GM23248 (cell line): ENCODE results near the gene INTS7. TPM values are rescaled to one million over a fixed set of nuclear protein-coding genes. Genes with fewer than 3 reads are reported as not detected.

Source experiments
- DNase-seq: peaks from one replicate; pipeline ENCODE4 v3.0.0-alpha.2; 2015
- H2AFZ ChIP-seq: fragments of 200-600 bp; sonication (generic); 2 replicates; pipeline ENCODE4 v1.6.1; 2016; ENCODE audit warnings: antibody characterized with exemption
- H3F3A ChIP-seq: fragments of 200-600 bp; sonication (generic); 2 replicates; pipeline ENCODE4 v1.6.1; 2016; ENCODE audit warnings: mild to moderate bottlenecking, antibody characterized with exemption, mixed run types; ENCODE audit not compliant: insufficient read depth
- H3K27ac ChIP-seq: fragments of 200-600 bp; sonication (generic); 2 replicates; pipeline ENCODE4 v1.5.1; 2016; ENCODE audit warnings: mild to moderate bottlenecking
- H3K27me3 ChIP-seq: fragments of 200-600 bp; sonication (generic); replicated peaks from 2 replicates; pipeline ENCODE4 v1.6.1; 2016; ENCODE audit warnings: mild to moderate bottlenecking; ENCODE audit not compliant: insufficient read depth
- H3K36me3 ChIP-seq: fragments of 200-600 bp; sonication (generic); 2 replicates; pipeline ENCODE4 v1.6.1; 2016; ENCODE audit warnings: low read depth, mild to moderate bottlenecking
- H3K4me1 ChIP-seq: fragments of 200-600 bp; sonication (generic); 2 replicates; pipeline ENCODE4 v1.6.1; 2016; ENCODE audit warnings: mild to moderate bottlenecking; ENCODE audit not compliant: insufficient read depth
- H3K4me2 ChIP-seq: fragments of 200-600 bp; sonication (generic); one replicate; pipeline ENCODE4 v1.6.1; 2016; ENCODE audit warnings: mild to moderate bottlenecking; ENCODE audit not compliant: unreplicated experiment
- H3K4me3 ChIP-seq: fragments of 200-600 bp; sonication (generic); 2 replicates; pipeline ENCODE4 v1.5.1; 2016; ENCODE audit warnings: mild to moderate bottlenecking
- H3K79me2 ChIP-seq: fragments of 200-600 bp; sonication (generic); 2 replicates; pipeline ENCODE4 v1.6.1; 2016; ENCODE audit warnings: mild to moderate bottlenecking; ENCODE audit not compliant: insufficient read depth
- H3K9ac ChIP-seq: fragments of 200-600 bp; sonication (generic); 2 replicates; pipeline ENCODE4 v1.6.1; 2016; ENCODE audit warnings: mild to moderate bottlenecking
- H3K9me2 ChIP-seq: fragments of 200-600 bp; sonication (generic); 2 replicates; pipeline ENCODE4 v1.6.1; 2016; ENCODE audit warnings: mixed run types, mild to moderate bottlenecking, moderate library complexity; ENCODE audit not compliant: insufficient read depth
- H3K9me3 ChIP-seq: fragments of 200-600 bp; sonication (generic); one replicate; pipeline ENCODE4 v1.6.1; 2017; ENCODE audit warnings: low read depth
- H4K20me1 ChIP-seq: fragments of 200-600 bp; sonication (generic); 2 replicates; pipeline ENCODE4 v1.6.0; 2016; ENCODE audit not compliant: insufficient read depth
- EZH2 ChIP-seq: fragments of 200-600 bp; sonication (generic); IDR thresholded peaks from 2 replicates; pipeline ENCODE4 v1.6.1; 2018; ENCODE audit warnings: antibody characterized with exemption, mild to moderate bottlenecking; ENCODE audit not compliant: insufficient read depth, poor library complexity, severe bottlenecking
- EZH2phosphoT487 ChIP-seq: fragments of 200-600 bp; sonication (generic); IDR thresholded peaks from 2 replicates; pipeline ENCODE4 v1.6.1; 2018; ENCODE audit warnings: antibody characterized with exemption, moderate library complexity, mild to moderate bottlenecking, low read depth; ENCODE audit not compliant: insufficient read depth
- WGBS, 2 experiments: methylation state at CpG; one replicate each; pipeline ENCODE4 v1.1.6; 2015 to 2017; ENCODE audit warnings: low lambda C conversion rate in 2 of 2, low coverage in 1 of 2; ENCODE audit errors: missing lambda C conversion rate in 2 of 2; 5-methylcytosine and 5-hydroxymethylcytosine counted together
- in situ Hi-C: fragments of 300-500 bp; cut with MboI; formaldehyde crosslinking; loops from 2 replicates; pipeline ENCODE4 v1.15.0; 2020
- polyA plus RNA-seq: library from polyadenylated mRNA; unstranded; fragments of >200 nt; fragmentation: Nextera tagmentation; extraction: Ambion mirVana; gene quantifications from 2 replicates; pipeline ENCODE4 v1.2.1, GENCODE V29; 2016
- total RNA-seq: library from RNA; depleted of rRNA; stranded (reverse); fragments of >200 nt; shearing (Covaris generic); gene quantifications from 2 replicates; pipeline ENCODE4 v1.2.3, GENCODE V29; 2014

The INTS7 gene
- total and polyA plus RNA-seq, 2 experiments from 2014 or later = 9.8 to 12.1 TPM

- WGBS, 2 experiments = 79 to 80% methylated on average over 7 of the region's 7 CpGs
These were observed 125.1 kb downstream of the INTS7 start for GRCh38 chr1:211910113-211910884.

GRCh38 chr1:211909395-211909794 is 126.0 kb downstream of the INTS7 start:
- no peaks in the 10 kb centered on the region for H3K9me3 ChIP-seq
- no peaks in the 10 kb centered on the region for H3K79me2 ChIP-seq
- no peak for DNase-seq
- H2AFZ ChIP-seq = no peak overlapping the region
- WGBS, 2 experiments = 60 to 65% methylated on average over 9 of the region's 9 CpGs
- H3K9me2 ChIP-seq = no peaks in the 10 kb centered on the region
- H3K27me3 ChIP-seq = peaks cover 22% of the 10 kb centered on the region
- H3K9ac ChIP-seq = no peak overlapping the region
- no peaks in the 10 kb centered on the region for H3K4me1 ChIP-seq
- no peak for TF ChIP-seq EZH2
- no peak for TF ChIP-seq EZH2phosphoT487
- no peaks in the 10 kb centered on the region for H4K20me1 ChIP-seq
- no peak overlapping the region for H3K4me2 ChIP-seq
- in situ Hi-C loops = no loop called here
- H3K27ac ChIP-seq = no peak overlapping the region
- H3F3A ChIP-seq = no peaks in the 10 kb centered on the region
- no peak overlapping the region for H3K4me3 ChIP-seq
- no peaks in the 10 kb centered on the region for H3K36me3 ChIP-seq

More at GRCh38 chr1:211910113-211910884, 125.1 kb downstream of the INTS7 start:
- peaks cover 22% of the 10 kb centered on the region for H3K27me3 ChIP-seq
- H3F3A ChIP-seq = no peaks in the 10 kb centered on the region
- H3K36me3 ChIP-seq = no peaks in the 10 kb centered on the region
- DNase-seq = no peak
- TF ChIP-seq EZH2phosphoT487 = no peak
- no peak for TF ChIP-seq EZH2
- no peaks in the 10 kb centered on the region for H3K79me2 ChIP-seq
- H3K9ac ChIP-seq = no peak overlapping the region
- no peak overlapping the region for H2AFZ ChIP-seq
- in situ Hi-C loops = no loop called here
- H3K9me3 ChIP-seq = no peaks in the 10 kb centered on the region
- H3K9me2 ChIP-seq = no peaks in the 10 kb centered on the region
- H3K4me3 ChIP-seq = no peak overlapping the region
- no peaks in the 10 kb centered on the region for H3K4me1 ChIP-seq
- no peak overlapping the region for H3K27ac ChIP-seq
- no peaks in the 10 kb centered on the region for H4K20me1 ChIP-seq
- H3K4me2 ChIP-seq = no peak overlapping the region

DNA sequence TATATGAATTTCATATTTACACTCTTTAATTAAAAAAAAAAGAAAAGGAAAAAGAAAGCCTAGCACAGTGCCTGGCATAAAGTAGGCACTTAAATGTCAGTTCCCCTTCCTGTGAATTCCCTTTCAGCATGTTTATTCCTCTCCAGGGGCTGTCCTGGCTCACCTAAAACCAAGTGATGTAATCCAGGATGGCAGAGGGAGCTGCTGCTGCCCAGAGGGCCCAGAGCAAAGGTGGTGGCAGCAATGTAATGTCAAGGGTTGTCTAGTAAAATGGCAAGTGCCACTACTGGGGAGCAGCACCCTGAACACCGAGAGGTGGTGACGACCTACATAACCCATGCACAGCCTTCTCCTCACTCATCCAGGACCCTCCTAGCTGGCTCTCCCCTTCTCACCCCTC is 126.4 kb downstream of the INTS7 start:
- no peak for DNase-seq
- H3K9ac ChIP-seq = no peak overlapping the region
- H3F3A ChIP-seq = no peaks in the 10 kb centered on the region
- WGBS, 2 experiments = 0 to 6% methylated on average over 2 of the region's 2 CpGs
- no peak overlapping the region for H3K4me3 ChIP-seq
- H4K20me1 ChIP-seq = no peaks in the 10 kb centered on the region
- H3K9me2 ChIP-seq = no peaks in the 10 kb centered on the region
- H3K79me2 ChIP-seq = no peaks in the 10 kb centered on the region
- no peaks in the 10 kb centered on the region for H3K4me1 ChIP-seq
- in situ Hi-C loops = no loop called here
- no peaks in the 10 kb centered on the region for H3K36me3 ChIP-seq
- no peaks in the 10 kb centered on the region for H3K9me3 ChIP-seq
- H3K27me3 ChIP-seq = peaks cover 22% of the 10 kb centered on the region
- H3K4me2 ChIP-seq = no peak overlapping the region
- H3K27ac ChIP-seq = no peak overlapping the region
- H2AFZ ChIP-seq = no peak overlapping the region
- no peak for TF ChIP-seq EZH2phosphoT487

DNA sequence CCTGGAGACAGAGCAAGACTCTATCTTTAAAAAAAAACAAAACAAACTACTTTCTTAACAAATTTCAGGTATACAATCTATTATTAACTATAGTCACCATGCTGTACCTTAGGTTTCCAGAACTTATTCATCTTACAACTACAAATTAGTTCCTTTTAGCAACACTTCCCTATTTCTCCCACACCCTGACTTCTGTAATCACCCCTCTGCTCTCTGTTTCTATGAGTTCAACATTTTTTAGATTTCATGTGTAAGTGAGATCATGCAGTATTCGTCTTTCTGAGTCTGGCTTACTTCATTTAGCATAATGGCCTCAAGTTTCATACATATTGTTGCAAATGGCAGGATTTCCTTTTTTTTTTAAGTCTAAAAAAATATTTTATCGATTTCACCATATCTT is 126.9 kb downstream of the INTS7 start:
- WGBS, 2 experiments = 41 to 49% methylated on average over 2 of the region's 2 CpGs
- Histone ChIP-seq H4K20me1 (no peaks in the 10 kb centered on the region), H2AFZ (no peak overlapping the region), H3F3A (no peaks in the 10 kb centered on the region), H3K9me2 (no peaks in the 10 kb centered on the region), H3K4me3 (no peak overlapping the region), H3K9me3 (no peaks in the 10 kb centered on the region), H3K36me3 (no peaks in the 10 kb centered on the region), H3K9ac (no peak overlapping the region), H3K4me1 (no peaks in the 10 kb centered on the region), H3K27me3 (peaks cover 19% of the 10 kb centered on the region), H3K27ac (no peak overlapping the region), H3K79me2 (no peaks in the 10 kb centered on the region), H3K4me2 (no peak overlapping the region)
- no peak for TF ChIP-seq EZH2phosphoT487
- DNase-seq = no peak
- in situ Hi-C loops = no loop called here
